Coronary artery (tissue), 2 donors: ENCODE data around the gene TAF4B.

ENCODE experiments used
- DNase-seq: peaks from one replicate; pipeline ENCODE4 v3.0.0-alpha.2; 2017; ENCODE audit warnings: low spot score
- H3K27ac ChIP-seq, 2 donors: fragments of 200-600 bp; sonication (generic); one replicate each; pipeline ENCODE4 v1.5.1; 2016 to 2019
- H3K4me3 ChIP-seq: fragments of 200-600 bp; sonication (generic); 2 replicates; pipeline ENCODE4 v1.5.1; 2016; ENCODE audit warnings: mild to moderate bottlenecking, moderate library complexity
- TF ChIP-seq, protein P1 (sequence below): fragments of 200-600 bp; sonication (generic); IDR thresholded peaks from one replicate; pipeline ENCODE4 v1.5.1; 2019; ENCODE audit warnings: antibody characterized with exemption

TAF4B gene

DNA sequence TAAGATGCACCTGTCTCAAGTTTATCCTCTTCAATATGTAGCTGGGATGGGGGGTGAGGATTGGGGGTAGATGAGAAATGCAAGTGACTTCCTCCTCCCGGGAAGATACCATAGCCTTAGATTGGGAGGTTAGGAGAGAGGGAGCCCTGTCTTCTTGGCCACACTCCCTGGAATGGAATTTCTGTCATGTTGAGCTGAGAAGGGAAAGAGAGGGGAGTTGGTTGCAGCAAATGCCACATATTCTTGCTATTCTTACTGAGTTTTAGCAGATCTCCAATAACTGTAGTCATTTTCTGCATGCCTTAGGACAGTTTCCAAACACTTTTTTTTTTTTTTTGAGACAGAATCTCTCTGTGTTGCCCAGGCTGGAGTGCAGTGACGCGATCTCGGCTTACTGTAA lies 35.9 kb downstream of the TAF4B start:
- Histone ChIP-seq H3K4me3 (no peak overlapping the region), H3K27ac (no peak overlapping the region)
- TF ChIP-seq, protein P1, sequence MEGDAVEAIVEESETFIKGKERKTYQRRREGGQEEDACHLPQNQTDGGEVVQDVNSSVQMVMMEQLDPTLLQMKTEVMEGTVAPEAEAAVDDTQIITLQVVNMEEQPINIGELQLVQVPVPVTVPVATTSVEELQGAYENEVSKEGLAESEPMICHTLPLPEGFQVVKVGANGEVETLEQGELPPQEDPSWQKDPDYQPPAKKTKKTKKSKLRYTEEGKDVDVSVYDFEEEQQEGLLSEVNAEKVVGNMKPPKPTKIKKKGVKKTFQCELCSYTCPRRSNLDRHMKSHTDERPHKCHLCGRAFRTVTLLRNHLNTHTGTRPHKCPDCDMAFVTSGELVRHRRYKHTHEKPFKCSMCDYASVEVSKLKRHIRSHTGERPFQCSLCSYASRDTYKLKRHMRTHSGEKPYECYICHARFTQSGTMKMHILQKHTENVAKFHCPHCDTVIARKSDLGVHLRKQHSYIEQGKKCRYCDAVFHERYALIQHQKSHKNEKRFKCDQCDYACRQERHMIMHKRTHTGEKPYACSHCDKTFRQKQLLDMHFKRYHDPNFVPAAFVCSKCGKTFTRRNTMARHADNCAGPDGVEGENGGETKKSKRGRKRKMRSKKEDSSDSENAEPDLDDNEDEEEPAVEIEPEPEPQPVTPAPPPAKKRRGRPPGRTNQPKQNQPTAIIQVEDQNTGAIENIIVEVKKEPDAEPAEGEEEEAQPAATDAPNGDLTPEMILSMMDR, result no peak
- no peak for DNase-seq

DNA sequence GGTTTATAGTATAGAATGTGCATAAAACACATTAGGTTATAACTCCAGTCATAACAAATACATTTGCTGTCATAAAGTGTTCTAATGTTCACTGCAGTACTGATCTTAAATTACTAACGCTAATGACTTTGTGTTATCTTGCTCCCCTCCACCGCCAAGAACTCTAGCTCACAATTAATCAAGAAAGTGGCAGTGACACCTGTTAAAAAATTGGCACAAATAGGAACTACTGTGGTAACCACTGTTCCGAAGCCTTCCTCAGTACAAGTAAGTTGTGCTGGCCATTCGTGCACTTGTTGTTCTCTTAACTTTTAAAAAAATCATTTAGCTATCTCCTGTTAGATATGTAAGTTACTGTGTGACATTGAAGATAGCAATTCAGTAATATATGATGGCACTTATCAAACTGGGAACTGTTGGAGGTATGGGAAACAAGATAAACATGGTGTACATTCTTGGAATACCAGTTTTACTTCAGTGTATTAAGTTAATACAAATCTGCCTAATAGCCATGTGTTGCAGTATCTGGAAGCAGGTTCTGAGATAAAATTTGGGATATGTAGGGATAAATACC lies 41.2 kb downstream of the TAF4B start:
- TF ChIP-seq, protein P1, result no peak
- DNase-seq, result no peak
- Histone ChIP-seq H3K4me3 (no peak overlapping the region), H3K27ac (no peak overlapping the region)

DNA sequence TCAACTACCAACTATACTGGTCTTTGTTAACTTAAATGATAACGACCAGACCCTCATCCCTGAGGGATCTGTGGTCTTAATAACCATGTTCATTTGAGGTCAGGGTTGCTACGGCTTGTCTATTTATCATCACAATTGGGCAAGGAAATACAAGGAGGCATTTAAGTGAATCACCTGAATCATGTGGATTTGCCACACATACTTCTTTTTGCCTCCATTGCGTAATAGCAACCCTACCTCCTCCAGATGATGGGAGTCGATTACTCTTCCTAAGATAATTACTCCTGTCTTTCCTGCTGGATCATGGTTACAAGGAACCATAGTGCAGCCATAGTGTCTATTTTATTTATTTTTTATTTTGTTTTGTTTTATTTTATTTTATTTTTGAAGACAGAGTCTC lies 42.2 kb downstream of the TAF4B start:
- no peak overlapping the region for H3K4me3 ChIP-seq
- DNase-seq, result no peak
- TF ChIP-seq, protein P1, result no peak
- no peak overlapping the region for H3K27ac ChIP-seq

DNA sequence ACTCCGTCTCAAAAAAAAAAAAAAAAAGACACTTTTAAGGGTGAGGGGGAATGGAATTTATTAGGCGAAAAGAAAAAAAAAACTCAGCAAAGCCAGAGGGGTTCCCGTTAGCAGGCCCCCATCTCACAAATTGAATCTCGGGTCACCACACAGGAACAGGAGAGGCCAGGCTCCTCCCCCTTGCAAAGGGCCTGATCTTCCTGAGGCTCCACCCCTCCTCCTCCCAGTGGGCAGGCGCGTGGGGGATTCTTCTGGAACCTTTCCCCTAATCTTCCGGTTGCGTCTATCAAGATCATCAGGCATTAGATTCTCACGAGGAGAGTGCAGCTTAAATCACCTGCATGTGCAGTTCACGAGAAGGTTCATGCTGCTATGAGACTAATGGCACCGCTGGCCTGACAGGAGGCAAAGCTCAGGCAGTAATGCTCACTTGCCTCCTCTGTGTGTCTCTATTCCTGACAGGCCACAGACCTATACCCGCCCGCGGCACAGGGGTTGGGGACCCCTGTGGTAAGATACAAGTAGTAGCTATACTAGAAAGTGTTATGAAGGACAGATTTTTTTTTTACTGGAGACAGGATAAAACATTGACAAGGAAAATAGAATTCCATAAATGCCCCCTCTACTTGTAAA lies 45.8 kb downstream of the TAF4B start:
- TF ChIP-seq, protein P1, result no peak
- H3K4me3 ChIP-seq, result no peak overlapping the region
- no peak overlapping the region for H3K27ac ChIP-seq
- no peak for DNase-seq

- DNase-seq, result no peak
- TF ChIP-seq, protein P1, result no peak
- Histone ChIP-seq H3K4me3 (no peak overlapping the region), H3K27ac (no peak overlapping the region)
Observed at GRCh38 chr18:26277374-26277773, 51.1 kb downstream of the TAF4B start.

DNA sequence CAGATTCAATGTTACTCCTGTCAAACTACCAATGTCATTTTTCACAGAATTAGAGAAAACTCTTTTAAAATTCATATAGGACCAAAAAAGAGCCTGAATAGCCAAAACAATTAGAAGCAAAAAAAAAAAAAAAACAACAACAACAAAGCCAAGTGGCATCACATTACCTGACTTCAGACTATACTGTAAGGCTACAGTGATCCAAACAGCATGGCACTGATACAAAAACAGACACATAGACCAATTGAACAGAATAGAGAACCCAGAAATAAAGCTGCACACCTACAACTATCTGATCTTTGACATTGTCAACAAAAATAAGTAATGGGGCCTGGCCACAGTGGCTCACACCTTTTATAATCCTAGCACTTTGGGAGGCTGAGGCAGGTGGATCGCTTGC lies 53.2 kb downstream of the TAF4B start:
- no peak overlapping the region for H3K27ac ChIP-seq
- DNase-seq, result no peak
- no peak overlapping the region for H3K4me3 ChIP-seq
- TF ChIP-seq, protein P1, result no peak

GRCh38 chr18:26286008-26286407 lies 59.8 kb downstream of the TAF4B start:
- Histone ChIP-seq H3K4me3 (no peak overlapping the region), H3K27ac (no peak overlapping the region)
- no peak for DNase-seq
- TF ChIP-seq, protein P1, result no peak
